Prostate gland (tissue), 2 donors: ENCODE results near the gene ZNF423. TPM values are rescaled to one million over a fixed set of nuclear protein-coding genes. Genes with fewer than 3 reads are reported as not detected.
"Not testable (repeated sequence)": the region's sequence is repeated elsewhere in the genome, so short reads cannot be mapped to it uniquely, and the experiment has no call there.

Source experiments
- DNase-seq: peaks from one replicate; pipeline ENCODE4 v3.0.0-alpha.2; 2019; ENCODE audit warnings: low spot score
- H3K27ac ChIP-seq, 2 donors: fragments of 200-600 bp; sonication (generic); 2 replicates each; pipeline ENCODE4 v1.5.1; 2017 to 2019
- H3K27me3 ChIP-seq: fragments of 200-600 bp; sonication (generic); replicated peaks from 2 replicates; pipeline ENCODE4 v1.5.1; 2019; ENCODE audit not compliant: insufficient read depth
- H3K36me3 ChIP-seq, 2 donors: fragments of 200-600 bp; sonication (generic); 1 replicate in 1 of 2; 2 replicates in 1 of 2; pipeline versions ENCODE4 v1.5.1 to v1.8.1; 2017 to 2019
- H3K4me1 ChIP-seq: fragments of 200-600 bp; sonication (generic); replicated peaks from 2 replicates; pipeline ENCODE4 v1.5.1; 2019
- H3K4me3 ChIP-seq, 2 donors: fragments of 200-600 bp; sonication (generic); 2 replicates each; pipeline ENCODE4 v1.5.1; 2017 to 2019
- H3K9me3 ChIP-seq: fragments of 200-600 bp; sonication (generic); 2 replicates; pipeline ENCODE4 v1.5.1; 2017
- POLR2A ChIP-seq: fragments of 450-650 bp; IDR thresholded peaks from one replicate; pipeline ENCODE4 v1.6.1; 2016; ENCODE audit warnings: antibody characterized with exemption, mild to moderate bottlenecking
- POLR2AphosphoS5 ChIP-seq: sonication (generic); formaldehyde crosslinking; IDR thresholded peaks from one replicate; pipeline ENCODE4 v1.6.1; 2017; ENCODE audit warnings: antibody characterized with exemption
- WGBS: methylation state at CpG from one replicate; pipeline ENCODE4 v1.1.5; 2018; 5-methylcytosine and 5-hydroxymethylcytosine counted together
- intact Hi-C: fragments of 100-400 bp; cut with DNase I; formaldehyde crosslinking; loops from one replicate; pipeline ENCODE4 v1.14.2; 2022
- total RNA-seq, 2 donors: library from RNA; depleted of rRNA; stranded (reverse); fragments of >200 nt; gene quantifications; one replicate each; pipeline ENCODE4 v1.1.0, GENCODE V29; 2016
- TF ChIP-seq, protein P1 (sequence below), 4 experiments: fragments of 200-600 bp in 2 of 4; fragments of 450-650 bp in 2 of 4; sonication (generic) in 2 of 4; IDR thresholded peaks; 1 replicate in 3 of 4; 2 replicates in 1 of 4; pipeline ENCODE4 v1.5.1; 2016 to 2019; ENCODE audit warnings: antibody characterized with exemption in 4 of 4, mild to moderate bottlenecking in 2 of 4, moderate library complexity in 2 of 4

The ZNF423 gene
- total RNA-seq, 2 donors from 2014 or later, result 6.1 to 22.7 TPM

DNA sequence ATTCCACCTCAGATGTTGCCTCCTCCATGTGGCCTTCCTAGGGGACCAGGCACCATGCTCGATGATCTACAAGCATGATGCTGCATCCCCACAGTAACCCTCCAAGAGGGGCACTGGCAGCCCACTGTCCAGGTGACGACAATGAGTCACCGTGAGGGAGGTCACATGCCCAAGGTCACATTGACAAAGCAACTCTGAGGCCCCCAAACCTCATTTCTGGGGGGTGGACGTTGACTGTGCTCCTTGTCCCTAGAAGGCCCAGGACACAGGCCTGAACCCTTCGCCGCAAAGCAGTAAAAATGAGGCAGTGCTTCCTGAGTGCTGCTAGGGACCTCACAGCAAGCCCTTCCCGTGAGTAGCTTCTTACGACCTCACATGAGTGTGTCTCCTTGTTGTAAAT is 345.8 kb downstream of the ZNF423 start:
- intact Hi-C loops, result no loop called here
- H3K4me1 ChIP-seq, result no peaks in the 10 kb centered on the region
- H3K4me3 ChIP-seq, result no peak overlapping the region
- H3K36me3 ChIP-seq, result no peaks in the 10 kb centered on the region
- no peak overlapping the region for H3K27ac ChIP-seq
- DNase-seq, result no peak
- 96% methylated on average over 8 of the region's 8 CpGs for WGBS
- TF ChIP-seq POLR2AphosphoS5, result no peak
- TF ChIP-seq, protein P1, sequence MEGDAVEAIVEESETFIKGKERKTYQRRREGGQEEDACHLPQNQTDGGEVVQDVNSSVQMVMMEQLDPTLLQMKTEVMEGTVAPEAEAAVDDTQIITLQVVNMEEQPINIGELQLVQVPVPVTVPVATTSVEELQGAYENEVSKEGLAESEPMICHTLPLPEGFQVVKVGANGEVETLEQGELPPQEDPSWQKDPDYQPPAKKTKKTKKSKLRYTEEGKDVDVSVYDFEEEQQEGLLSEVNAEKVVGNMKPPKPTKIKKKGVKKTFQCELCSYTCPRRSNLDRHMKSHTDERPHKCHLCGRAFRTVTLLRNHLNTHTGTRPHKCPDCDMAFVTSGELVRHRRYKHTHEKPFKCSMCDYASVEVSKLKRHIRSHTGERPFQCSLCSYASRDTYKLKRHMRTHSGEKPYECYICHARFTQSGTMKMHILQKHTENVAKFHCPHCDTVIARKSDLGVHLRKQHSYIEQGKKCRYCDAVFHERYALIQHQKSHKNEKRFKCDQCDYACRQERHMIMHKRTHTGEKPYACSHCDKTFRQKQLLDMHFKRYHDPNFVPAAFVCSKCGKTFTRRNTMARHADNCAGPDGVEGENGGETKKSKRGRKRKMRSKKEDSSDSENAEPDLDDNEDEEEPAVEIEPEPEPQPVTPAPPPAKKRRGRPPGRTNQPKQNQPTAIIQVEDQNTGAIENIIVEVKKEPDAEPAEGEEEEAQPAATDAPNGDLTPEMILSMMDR (IDR thresholded peaks at IDR 0.05), result no peak
- no peaks in the 10 kb centered on the region for H3K27me3 ChIP-seq
- no peaks in the 10 kb centered on the region for H3K9me3 ChIP-seq

DNA sequence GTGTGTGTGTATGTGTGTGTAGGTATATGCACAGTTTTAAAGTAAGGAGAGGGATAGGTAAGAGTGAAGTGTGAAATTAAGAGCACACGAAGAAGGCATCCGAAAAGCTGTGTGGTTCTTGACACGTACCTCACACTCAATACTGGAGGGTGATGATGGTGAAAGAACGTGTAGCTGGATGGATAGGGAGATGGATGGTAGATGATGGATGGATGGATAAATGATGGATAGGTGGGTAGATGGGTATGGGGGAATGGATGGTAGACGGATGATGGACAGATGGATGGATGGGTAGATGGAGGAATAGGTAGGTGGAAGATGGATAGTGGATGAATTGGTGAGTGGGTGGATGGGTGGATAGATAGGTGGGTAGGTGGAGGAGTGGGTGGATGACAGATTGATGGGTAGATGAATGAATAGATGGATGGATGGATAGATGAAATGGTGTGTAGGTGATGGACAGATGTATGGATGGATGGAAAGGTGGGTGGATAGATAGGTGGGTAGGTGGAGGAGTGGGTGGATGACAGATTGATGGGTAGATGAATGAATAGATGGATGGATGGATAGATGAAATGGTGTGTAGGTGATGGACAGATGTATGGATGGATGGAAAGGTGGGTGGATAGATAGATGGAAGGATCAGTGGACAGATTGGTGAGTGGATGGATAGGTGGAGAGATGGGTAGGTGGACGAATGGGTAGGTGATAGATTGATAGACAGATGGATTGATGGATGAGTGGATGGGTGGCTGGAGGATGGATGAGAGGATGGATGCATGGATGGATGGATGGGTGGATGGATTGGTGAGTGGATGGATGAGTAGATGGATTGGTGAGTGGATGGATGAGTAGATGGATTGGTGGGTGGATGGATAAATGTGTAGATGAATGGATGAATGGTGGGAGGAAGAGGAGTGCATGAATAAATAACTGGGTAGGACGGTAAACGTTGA is 349.6 kb downstream of the ZNF423 start:
- H3K27ac ChIP-seq, intact Hi-C loops, H3K27me3 ChIP-seq, H3K4me1 ChIP-seq, H3K9me3 ChIP-seq, H3K36me3 ChIP-seq, DNase-seq, H3K4me3 ChIP-seq: not testable (repeated sequence)
- WGBS, result 87% methylated on average over 8 of the region's 8 CpGs

DNA sequence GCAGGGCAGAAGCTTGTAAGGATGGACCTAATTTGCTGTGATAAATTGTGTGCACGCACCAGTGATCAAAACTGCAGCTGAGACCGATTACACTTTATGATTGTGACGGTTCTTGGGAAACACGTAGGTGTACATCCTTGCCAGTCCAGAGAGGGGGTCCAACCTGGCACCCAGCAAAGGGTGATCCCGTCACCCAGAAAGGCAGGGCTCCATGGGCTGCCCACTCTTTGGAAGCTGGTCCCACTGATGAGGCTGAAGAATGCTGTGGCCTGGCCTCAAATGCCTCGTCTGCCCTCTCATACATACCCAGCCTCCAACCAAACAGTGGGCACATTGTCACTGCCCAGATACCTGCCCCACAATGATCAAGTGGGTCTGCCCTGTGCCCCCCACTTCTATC is 350.4 kb downstream of the ZNF423 start:
- Histone ChIP-seq H3K9me3 (no peaks in the 10 kb centered on the region), H3K4me3 (no peak overlapping the region), H3K27me3 (no peaks in the 10 kb centered on the region), H3K27ac (no peak overlapping the region), H3K36me3 (no peaks in the 10 kb centered on the region), H3K4me1 (no peaks in the 10 kb centered on the region)
- no peak for DNase-seq
- WGBS, result 81% methylated on average over 6 of the region's 6 CpGs
- intact Hi-C loops, result no loop called here
- no peak for TF ChIP-seq POLR2A
- TF ChIP-seq, protein P1 (IDR thresholded peaks at IDR 0.05), result no peak

DNA sequence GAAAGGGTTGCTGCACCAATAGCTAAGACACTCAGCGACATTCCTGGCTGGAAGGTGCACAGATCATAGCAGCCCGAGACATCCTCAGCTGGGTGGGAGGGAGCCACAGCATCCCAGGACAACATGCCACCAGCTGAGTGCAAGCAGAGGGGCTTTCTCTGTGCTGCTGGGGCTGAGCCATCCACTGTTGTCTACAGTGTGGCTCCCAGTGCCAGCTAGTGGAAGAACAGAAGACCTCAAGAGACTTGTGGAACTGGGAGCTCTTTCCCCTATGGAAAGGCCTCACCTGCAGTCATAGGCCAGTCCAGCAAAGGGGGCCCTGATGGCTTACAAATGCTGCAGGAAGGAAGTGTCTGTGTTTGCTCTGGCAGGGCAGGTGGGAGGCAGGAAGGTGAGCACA is 351.3 kb downstream of the ZNF423 start:
- no peak overlapping the region for H3K27ac ChIP-seq
- intact Hi-C loops, result no loop called here
- DNase-seq, result no peak
- TF ChIP-seq POLR2A (no peak), POLR2AphosphoS5 (no peak)
- TF ChIP-seq, protein P1 (IDR thresholded peaks at IDR 0.05), result no peak
- WGBS, result 96% methylated on average over 2 of the region's 2 CpGs
- H3K27me3 ChIP-seq, result no peaks in the 10 kb centered on the region
- H3K9me3 ChIP-seq, result no peaks in the 10 kb centered on the region
- H3K4me3 ChIP-seq, result no peak overlapping the region
- no peaks in the 10 kb centered on the region for H3K4me1 ChIP-seq
- no peaks in the 10 kb centered on the region for H3K36me3 ChIP-seq

DNA sequence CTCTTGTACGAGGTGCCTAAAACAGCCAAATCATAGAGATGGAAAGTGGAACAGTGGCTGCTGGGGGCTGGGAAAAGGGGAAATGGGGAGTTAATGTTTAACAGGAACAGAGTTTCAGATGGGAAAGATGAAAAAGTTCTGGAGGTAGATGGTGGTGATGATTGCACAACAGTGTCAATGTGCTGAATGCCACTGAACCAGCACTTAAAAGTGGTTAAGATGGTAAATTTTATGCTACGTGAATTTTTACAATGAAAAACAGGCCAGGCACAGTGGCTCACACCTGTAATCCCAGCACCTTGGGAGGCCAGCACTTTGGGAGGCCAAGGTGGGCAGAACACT is 351.9 kb downstream of the ZNF423 start:
- TF ChIP-seq POLR2AphosphoS5, result no peak
- TF ChIP-seq POLR2A, result no peak
- TF ChIP-seq, protein P1 (IDR thresholded peaks at IDR 0.05), result no peak
- Histone ChIP-seq H3K9me3 (no peaks in the 10 kb centered on the region), H3K27me3 (no peaks in the 10 kb centered on the region), H3K4me3 (no peak overlapping the region), H3K36me3 (no peaks in the 10 kb centered on the region), H3K27ac (no peak overlapping the region), H3K4me1 (no peaks in the 10 kb centered on the region)
- WGBS, result 84% methylated on average over 2 of the region's 2 CpGs
- intact Hi-C loops, result no loop called here
- DNase-seq, result no peak
